ENCODE results near the gene ANKRD33.

ANKRD33 gene

DNA sequence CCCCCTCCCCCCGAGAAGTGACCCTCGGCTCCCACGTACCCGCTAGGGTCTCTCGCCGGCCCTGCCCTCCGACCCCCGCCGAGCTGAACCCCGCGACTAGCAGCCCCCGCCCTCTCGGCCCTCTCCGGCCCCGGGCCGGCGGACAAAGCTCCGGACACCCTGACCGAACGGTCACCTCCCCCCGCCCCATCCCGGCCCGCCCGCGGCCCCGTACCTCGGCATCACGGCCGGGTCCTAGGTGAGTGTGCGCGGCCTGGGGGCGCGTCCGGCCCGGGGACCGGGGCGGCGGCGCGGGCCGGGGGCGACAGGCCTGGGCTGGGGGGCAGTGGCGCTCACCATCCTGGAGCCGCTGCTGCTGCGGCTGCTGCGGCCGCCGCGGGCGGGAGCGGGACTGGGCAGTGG, 39.6 kb upstream of the ANKRD33 start, which contains the start of gene FIGNL2:
Gene FIGNL2 (minus strand): TSS at position 393 of the 402 bp plus-strand sequence. CDS start 26,305 bp downstream, outside the sequence.
- Histone ChIP-seq H3K9ac (ENCODE audit: low read depth, low read length) (no peak within 1 kb of the TSS), H3K4me1 (ENCODE audit: control insufficient read depth, insufficient read depth, low read length) (peaks cover 22% of the 10 kb centered on the region), H3K36me3 (ENCODE audit: control insufficient read depth, insufficient read depth, low read length) (no peaks in the 10 kb centered on the region), H3K4me3 (ENCODE audit: low read depth, low read length) (peak within 1 kb of the TSS; percentile 79), H3K27me3 (ENCODE audit: control insufficient read depth, insufficient read depth, low read length) (peaks cover 56% of the 10 kb centered on the region), H3K27ac (ENCODE audit: low read depth, low read length) (peak within 1 kb of the TSS; percentile 79), H3K9me3 (ENCODE audit: control insufficient read depth, insufficient read depth, low read length) (no peaks in the 10 kb centered on the region)

DNA sequence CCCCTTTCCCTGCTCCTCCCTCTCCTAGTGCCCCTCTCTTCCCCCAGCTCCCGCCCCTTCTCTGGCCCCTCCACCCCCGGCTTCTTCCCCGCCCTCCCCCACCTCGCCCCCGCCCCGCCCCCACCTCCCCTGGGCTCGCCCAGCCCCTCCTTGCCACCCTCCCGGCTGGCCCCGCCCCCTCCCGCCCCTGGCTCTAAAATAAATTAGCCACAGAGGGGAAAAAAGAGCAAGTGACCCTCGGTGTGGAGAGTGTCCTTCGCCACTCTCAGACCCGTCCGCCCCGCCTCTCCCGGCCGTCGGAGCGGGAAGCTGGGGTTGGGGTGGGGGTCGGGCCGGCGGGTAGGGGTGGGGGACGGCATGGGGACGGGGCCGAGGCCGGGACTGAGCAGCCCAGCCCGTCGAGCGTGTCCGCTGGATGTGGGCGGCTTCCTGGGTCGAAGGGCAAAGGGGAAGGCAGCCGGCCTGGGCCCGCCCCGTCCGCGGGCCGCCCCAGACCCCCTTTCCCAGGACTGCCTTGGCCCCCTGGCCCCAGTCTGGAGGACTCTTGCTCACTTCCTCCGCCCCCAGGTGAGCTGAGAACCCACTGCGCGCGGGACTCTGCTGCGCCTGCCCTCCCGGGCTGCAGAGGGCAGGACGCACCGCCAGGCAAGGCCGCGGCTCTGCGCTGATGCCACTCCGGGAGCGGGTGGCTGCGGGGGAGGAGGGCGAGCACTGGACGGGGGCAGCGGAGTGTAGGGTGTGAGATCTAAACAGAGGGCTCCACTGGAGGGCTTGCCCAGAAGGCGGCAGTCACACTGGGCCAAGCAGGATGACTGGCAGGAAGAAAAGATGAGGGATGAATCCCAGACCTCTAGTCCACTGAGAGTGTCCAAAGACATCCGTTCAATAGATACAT, 38.8 kb upstream of the ANKRD33 start:
- Histone ChIP-seq H3K27ac (ENCODE audit: low read depth, low read length) (no peak overlapping the region), H3K4me1 (ENCODE audit: control insufficient read depth, insufficient read depth, low read length) (peaks cover 22% of the 10 kb centered on the region), H3K36me3 (ENCODE audit: control insufficient read depth, insufficient read depth, low read length) (no peaks in the 10 kb centered on the region), H3K9me3 (ENCODE audit: control insufficient read depth, insufficient read depth, low read length) (no peaks in the 10 kb centered on the region), H3K4me3 (ENCODE audit: low read depth, low read length) (peak overlapping the region; percentile 59), H3K27me3 (ENCODE audit: control insufficient read depth, insufficient read depth, low read length) (peaks cover 61% of the 10 kb centered on the region), H3K9ac (ENCODE audit: low read depth, low read length) (no peak overlapping the region)

DNA sequence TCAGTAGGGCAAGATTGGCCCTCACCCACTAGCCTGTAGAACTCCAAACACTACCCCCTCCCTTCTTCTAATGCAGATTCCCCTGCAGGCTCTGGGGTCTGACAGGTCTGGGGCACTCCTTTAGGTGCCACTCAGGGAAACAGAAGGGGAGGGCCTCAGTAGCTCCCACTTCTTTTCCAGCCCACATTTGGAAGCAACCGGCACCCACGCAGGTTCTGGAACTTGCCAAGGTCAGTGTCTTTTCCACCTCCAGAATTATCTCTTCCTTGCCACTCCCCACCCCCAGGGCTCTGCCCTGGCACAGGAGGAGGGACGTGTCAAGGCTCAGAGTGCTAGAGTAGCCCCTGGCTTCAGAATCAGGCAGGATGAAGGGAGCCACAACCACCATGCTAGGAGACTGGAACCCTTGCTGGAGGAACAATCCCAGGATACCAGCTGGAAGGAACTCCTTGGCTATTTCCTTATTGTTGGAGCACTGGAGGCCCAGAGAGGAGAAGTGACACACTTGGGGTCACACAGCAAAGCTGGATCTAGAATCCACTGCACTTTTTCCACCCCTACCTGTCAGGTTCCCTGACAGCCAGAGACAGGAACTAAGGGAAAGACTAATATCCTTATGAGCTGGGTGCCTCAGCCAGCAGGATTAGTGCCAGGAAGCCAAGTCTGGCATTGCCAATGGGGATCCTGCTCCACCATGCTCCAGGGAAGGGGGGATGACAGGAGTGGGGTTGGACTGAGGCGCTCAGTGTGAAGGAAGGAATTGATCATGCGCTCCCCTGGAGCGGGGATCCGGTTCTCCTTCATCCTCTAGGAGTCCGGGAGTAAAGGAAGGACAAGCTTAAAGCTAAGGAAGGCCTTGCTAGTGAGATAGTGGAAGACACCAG, 37.6 kb upstream of the ANKRD33 start:
- Histone ChIP-seq H3K9me3 (ENCODE audit: control insufficient read depth, insufficient read depth, low read length) (no peaks in the 10 kb centered on the region), H3K27ac (ENCODE audit: low read depth, low read length) (no peak overlapping the region), H3K27me3 (ENCODE audit: control insufficient read depth, insufficient read depth, low read length) (peaks cover 61% of the 10 kb centered on the region), H3K4me1 (ENCODE audit: control insufficient read depth, insufficient read depth, low read length) (peaks cover 20% of the 10 kb centered on the region), H3K36me3 (ENCODE audit: control insufficient read depth, insufficient read depth, low read length) (no peaks in the 10 kb centered on the region), H3K9ac (ENCODE audit: low read depth, low read length) (no peak overlapping the region), H3K4me3 (ENCODE audit: low read depth, low read length) (no peak overlapping the region; the same call in 1 of the 2 replicates)

DNA sequence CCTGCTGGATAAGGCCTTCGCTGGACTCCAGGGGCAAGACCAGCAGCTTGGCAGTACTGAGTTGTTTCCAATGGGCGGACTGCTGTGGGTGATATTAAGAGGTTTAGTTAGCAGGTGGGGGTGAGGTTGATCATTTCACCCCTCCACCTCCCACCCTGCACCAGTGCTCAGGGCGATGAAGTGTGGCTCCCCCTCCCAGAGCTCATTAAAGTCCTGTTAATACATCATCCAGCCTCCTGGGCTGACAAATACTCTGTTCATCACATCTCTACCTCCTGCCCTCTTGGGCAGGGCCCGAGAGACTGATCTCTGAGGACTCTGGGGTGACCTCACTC, 37.0 kb upstream of the ANKRD33 start:
- H3K36me3 ChIP-seq (ENCODE audit: control insufficient read depth, insufficient read depth, low read length) = no peaks in the 10 kb centered on the region
- peaks cover 55% of the 10 kb centered on the region for H3K27me3 ChIP-seq (ENCODE audit: control insufficient read depth, insufficient read depth, low read length)
- no peak overlapping the region for H3K9ac ChIP-seq (ENCODE audit: low read depth, low read length)
- H3K4me1 ChIP-seq (ENCODE audit: control insufficient read depth, insufficient read depth, low read length) = peaks cover 18% of the 10 kb centered on the region
- H3K27ac ChIP-seq (ENCODE audit: low read depth, low read length) = no peak overlapping the region
- H3K4me3 ChIP-seq (ENCODE audit: low read depth, low read length) = no peak overlapping the region
- H3K9me3 ChIP-seq (ENCODE audit: control insufficient read depth, insufficient read depth, low read length) = no peaks in the 10 kb centered on the region

DNA sequence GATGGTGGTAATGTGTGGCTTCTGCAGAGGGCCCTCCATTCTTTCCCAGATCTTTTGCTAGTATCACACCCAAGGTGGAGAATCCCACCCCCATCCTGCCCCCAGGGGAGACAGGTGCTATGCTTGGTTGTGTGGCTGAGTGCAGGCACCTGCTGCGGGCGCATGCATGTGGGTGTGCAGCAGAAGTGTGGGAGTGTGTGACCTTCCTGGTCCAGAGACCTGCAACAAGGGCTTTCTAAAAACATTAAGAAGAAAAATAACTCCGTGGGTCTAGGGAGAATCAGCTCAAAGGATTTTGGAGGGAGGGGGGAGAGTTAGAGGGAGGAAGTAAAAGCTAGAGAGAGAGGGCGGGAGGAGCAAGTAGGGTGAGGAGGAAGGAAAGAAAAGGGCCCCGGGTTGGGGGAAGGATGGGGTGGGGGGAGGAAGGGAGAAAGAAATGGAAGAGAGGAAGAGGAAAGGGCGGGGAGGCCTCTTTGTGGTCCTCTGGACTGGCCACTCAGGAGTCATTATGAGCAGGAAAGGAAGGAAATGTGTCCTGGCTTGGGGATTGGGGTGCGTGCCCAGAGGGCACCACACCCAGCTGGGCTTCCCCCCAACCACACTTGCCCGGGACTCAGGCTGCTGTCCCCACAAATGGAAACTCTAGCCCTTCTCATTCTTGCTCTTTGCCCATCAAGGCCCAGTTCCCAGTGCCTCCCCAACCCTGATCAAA, 36.3 kb upstream of the ANKRD33 start:
- H3K9ac ChIP-seq (ENCODE audit: low read depth, low read length) = no peak overlapping the region
- peaks cover 49% of the 10 kb centered on the region for H3K27me3 ChIP-seq (ENCODE audit: control insufficient read depth, insufficient read depth, low read length)
- H3K9me3 ChIP-seq (ENCODE audit: control insufficient read depth, insufficient read depth, low read length) = no peaks in the 10 kb centered on the region
- H3K36me3 ChIP-seq (ENCODE audit: control insufficient read depth, insufficient read depth, low read length) = no peaks in the 10 kb centered on the region
- no peak overlapping the region for H3K4me3 ChIP-seq (ENCODE audit: low read depth, low read length)
- peaks cover 18% of the 10 kb centered on the region for H3K4me1 ChIP-seq (ENCODE audit: control insufficient read depth, insufficient read depth, low read length)
- H3K27ac ChIP-seq (ENCODE audit: low read depth, low read length) = no peak overlapping the region

DNA sequence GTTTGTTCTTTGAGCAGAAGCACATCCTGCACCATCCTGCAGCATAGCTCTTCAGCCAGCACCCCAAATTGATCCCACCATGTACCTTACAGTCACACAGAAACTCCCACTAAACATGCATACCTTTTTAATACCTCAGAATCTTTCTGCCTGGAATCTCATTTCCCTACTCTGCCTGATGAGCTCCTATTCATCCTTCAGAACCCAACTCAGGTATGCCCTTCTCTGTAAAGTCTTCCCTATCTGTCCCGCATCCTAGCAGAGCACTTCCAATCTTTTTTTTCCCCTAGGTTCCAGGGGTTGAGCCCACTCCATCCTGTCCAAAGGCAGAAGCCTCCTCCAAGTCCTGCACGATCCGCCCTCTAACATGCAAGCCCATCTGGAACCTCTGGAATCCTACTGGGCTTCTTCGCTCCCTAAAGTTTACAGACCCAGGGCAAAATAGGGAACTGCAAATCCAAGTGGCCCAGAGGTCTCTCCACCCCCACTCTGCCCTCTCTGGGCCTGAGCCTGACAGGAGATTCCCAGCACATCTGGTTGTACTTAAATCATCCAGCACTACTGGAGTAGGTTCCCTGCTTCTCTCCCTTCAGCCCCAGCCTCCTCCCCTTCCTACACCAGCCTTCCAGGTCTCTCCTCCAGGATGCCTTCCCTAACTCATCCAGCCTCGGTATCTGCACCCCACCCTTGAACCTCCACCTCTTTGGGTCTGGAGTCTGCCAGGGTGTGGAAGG, 35.3 kb upstream of the ANKRD33 start:
- H3K9ac ChIP-seq (ENCODE audit: low read depth, low read length) = no peak overlapping the region
- no peak overlapping the region for H3K4me3 ChIP-seq (ENCODE audit: low read depth, low read length)
- H3K36me3 ChIP-seq (ENCODE audit: control insufficient read depth, insufficient read depth, low read length) = no peaks in the 10 kb centered on the region
- no peak overlapping the region for H3K27ac ChIP-seq (ENCODE audit: low read depth, low read length)
- H3K9me3 ChIP-seq (ENCODE audit: control insufficient read depth, insufficient read depth, low read length) = no peaks in the 10 kb centered on the region
- H3K27me3 ChIP-seq (ENCODE audit: control insufficient read depth, insufficient read depth, low read length) = peaks cover 48% of the 10 kb centered on the region
- peaks cover 17% of the 10 kb centered on the region; the same call in 1 of the 2 replicates for H3K4me1 ChIP-seq (ENCODE audit: control insufficient read depth, insufficient read depth, low read length)

DNA sequence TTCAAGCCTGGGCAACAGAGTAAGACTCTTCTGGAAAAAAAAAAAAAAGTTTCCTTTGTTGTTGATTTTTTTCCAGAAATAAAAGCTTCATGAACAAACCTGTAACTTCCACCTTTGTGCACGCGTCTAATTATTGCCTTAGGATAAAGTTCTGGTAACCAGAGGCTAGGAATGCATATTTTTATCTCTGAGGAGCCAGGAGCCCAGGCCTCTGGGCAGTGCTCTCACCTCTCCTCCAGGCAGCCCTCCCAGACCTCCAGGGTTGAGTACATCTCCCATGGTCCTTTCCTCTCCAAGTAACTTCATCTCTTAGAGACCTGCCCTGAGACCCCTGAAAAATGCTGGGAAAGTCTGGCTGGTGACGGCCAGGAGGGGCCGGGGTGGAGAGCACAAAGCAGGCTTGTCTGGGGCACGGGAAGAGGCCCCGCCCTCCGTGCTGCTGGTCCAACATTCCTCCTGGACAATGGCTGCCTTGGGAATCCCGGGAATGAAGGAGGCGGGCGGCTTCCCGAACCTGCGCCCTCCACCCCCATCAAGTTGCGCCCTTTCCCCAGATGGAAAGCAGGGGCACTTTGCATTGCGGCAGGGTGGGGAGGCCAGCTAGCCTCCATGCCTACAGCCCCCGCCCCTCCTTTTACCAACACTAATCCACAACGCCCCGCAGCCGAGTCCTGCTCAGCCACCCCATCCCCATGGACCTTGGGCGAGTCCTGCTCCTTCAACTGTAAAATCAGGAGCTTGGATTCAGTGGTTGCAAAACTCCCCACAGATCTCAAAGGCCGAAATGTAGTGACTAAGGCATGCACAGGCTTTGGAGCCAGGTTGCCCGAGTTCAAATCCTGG, 32.1 kb upstream of the ANKRD33 start:
- Histone ChIP-seq H3K27ac (ENCODE audit: low read depth, low read length) (peak overlapping the region; percentile 76), H3K9ac (ENCODE audit: low read depth, low read length) (peak overlapping the region; percentile 19; the same call in 1 of the 2 replicates), H3K4me3 (ENCODE audit: low read depth, low read length) (peak overlapping the region; percentile 56), H3K9me3 (ENCODE audit: control insufficient read depth, insufficient read depth, low read length) (no peaks in the 10 kb centered on the region), H3K4me1 (ENCODE audit: control insufficient read depth, insufficient read depth, low read length) (peaks cover 11% of the 10 kb centered on the region; the same call in 1 of the 2 replicates), H3K36me3 (ENCODE audit: control insufficient read depth, insufficient read depth, low read length) (no peaks in the 10 kb centered on the region), H3K27me3 (ENCODE audit: control insufficient read depth, insufficient read depth, low read length) (peaks cover 30% of the 10 kb centered on the region)

DNA sequence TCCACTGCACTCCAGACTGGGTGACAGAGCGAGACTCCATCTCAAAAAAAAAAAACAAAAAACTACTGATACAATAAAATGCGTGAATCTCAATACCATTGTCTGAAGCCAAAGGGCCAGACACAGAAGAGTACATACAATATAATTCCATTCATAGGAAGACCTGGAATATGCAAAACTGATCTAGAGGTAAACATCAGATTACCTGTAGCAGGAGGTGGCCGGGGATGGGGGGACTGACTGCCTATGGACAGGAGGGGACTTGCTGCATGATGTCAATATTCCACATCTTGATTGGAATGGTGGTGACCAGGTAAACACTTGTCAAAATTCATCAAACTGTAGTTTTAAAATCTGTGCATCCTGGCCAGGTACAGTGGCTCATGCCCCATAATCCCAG, 26.9 kb upstream of the ANKRD33 start:
- no peaks in the 10 kb centered on the region for H3K9me3 ChIP-seq (ENCODE audit: control insufficient read depth, insufficient read depth, low read length)
- no peak overlapping the region for H3K9ac ChIP-seq (ENCODE audit: low read depth, low read length)
- no peak overlapping the region for H3K27ac ChIP-seq (ENCODE audit: low read depth, low read length)
- H3K36me3 ChIP-seq (ENCODE audit: control insufficient read depth, insufficient read depth, low read length) = no peaks in the 10 kb centered on the region
- peaks cover 37% of the 10 kb centered on the region for H3K4me1 ChIP-seq (ENCODE audit: control insufficient read depth, insufficient read depth, low read length)
- H3K27me3 ChIP-seq (ENCODE audit: control insufficient read depth, insufficient read depth, low read length) = peaks cover 20% of the 10 kb centered on the region
- H3K4me3 ChIP-seq (ENCODE audit: low read depth, low read length) = no peak overlapping the region

DNA sequence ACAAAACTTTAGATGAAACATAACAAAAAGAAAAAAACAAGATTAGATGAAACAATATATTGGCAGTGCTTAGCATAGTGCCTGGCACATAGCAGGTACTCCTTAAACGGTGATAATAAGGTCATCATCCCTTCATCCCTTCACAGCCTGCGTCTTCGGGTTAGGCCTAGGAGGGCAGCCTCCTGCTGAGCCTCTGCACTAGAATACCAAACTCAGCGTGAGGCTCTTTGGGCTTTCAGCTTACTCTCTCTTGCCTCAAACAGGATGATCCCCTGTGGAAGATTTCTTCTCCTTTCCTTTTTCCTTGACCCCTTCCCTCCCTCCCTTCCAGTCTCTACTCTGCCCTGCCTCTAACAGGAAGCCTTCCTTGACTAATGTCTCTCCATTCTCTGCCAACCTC, 25.0 kb upstream of the ANKRD33 start:
- H3K36me3 ChIP-seq (ENCODE audit: control insufficient read depth, insufficient read depth, low read length) = no peaks in the 10 kb centered on the region
- H3K9me3 ChIP-seq (ENCODE audit: control insufficient read depth, insufficient read depth, low read length) = no peaks in the 10 kb centered on the region
- H3K4me3 ChIP-seq (ENCODE audit: low read depth, low read length) = peak overlapping the region; percentile 52
- no peak overlapping the region for H3K9ac ChIP-seq (ENCODE audit: low read depth, low read length)
- peaks cover 38% of the 10 kb centered on the region for H3K4me1 ChIP-seq (ENCODE audit: control insufficient read depth, insufficient read depth, low read length)
- H3K27me3 ChIP-seq (ENCODE audit: control insufficient read depth, insufficient read depth, low read length) = peaks cover 31% of the 10 kb centered on the region
- peak overlapping the region; percentile 85 for H3K27ac ChIP-seq (ENCODE audit: low read depth, low read length)
